GM12891 (cell line): ENCODE data around the gene FBXL13.
"Not testable (repeated sequence)": the region's sequence is repeated elsewhere in the genome, so short reads cannot be mapped to it uniquely, and the experiment has no call there.

ENCODE experiments used
- PAX5 ChIP-seq: IDR thresholded peaks from 2 replicates; pipeline ENCODE4 v1.6.1; 2011; ENCODE audit warnings: low read length, moderate library complexity, mild to moderate bottlenecking; ENCODE audit not compliant: insufficient read depth, severe bottlenecking
- POLR2A ChIP-seq: IDR thresholded peaks from 2 replicates; pipeline ENCODE4 v1.6.1; 2011; ENCODE audit warnings: low read depth, low read length, control low read depth
- POLR2AphosphoS5 ChIP-seq: IDR thresholded peaks from 2 replicates; pipeline ENCODE4 v1.6.1; 2011; ENCODE audit warnings: low read depth, low read length, control low read depth
- POU2F2 ChIP-seq: IDR thresholded peaks from 2 replicates; pipeline ENCODE4 v1.6.1; 2011; ENCODE audit warnings: low read depth, mild to moderate bottlenecking, control low read depth, low read length, moderate library complexity
- SPI1 ChIP-seq: IDR thresholded peaks from 2 replicates; pipeline ENCODE4 v1.6.1; 2011; ENCODE audit warnings: low read depth, low read length, control low read depth
- TAF1 ChIP-seq: IDR thresholded peaks from 2 replicates; pipeline ENCODE4 v1.6.1; 2011; ENCODE audit warnings: low read depth, low read length, control low read depth

GRCh38 chr7:103034318-103034717, 40.3 kb downstream of the FBXL13 start:
- TF ChIP-seq TAF1, POLR2A, POLR2AphosphoS5, POU2F2, SPI1, PAX5: not testable (repeated sequence)
